GM19238 (cell line): ENCODE measurements around the gene SUMO3.

Source experiments
- DNase-seq: peaks from one replicate; pipeline ENCODE4 v3.0.0; 2011; ENCODE audit warnings: low spot score; ENCODE audit not compliant: insufficient read length

Gene SUMO3

DNA sequence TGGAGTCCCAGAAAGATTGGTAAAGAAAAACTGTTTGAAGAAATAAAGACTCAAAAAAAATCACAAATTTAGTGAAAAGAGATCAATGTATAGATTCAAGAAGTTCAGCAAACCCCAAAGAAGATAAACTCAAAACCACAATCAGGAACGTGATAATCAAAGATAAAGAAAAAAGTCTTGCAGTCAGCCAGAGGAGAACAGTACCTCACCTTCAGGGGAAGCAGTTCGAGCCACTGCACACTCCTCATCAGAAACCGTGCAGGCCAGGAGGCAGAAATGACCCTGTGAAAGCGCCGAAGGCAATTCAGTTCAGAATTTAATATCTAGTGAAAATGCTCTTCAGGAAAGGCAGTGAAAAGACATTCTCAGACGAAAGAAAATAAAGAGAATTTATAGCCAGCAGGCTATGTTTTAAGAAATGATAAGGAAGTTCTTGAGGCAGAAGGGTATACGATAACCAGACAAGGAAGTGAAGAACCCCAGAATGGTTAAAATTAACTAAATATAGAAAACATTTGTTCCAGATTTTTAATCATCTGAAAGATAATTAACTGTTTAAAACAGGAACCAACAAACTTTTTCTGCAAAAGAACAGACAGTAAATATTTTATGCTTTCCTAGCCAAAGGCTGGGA, 13.5 kb upstream of the SUMO3 start:
- no peak for DNase-seq

GRCh38 chr21:44829507-44830092, 11.7 kb upstream of the SUMO3 start:
- DNase-seq: no peak

- no peak for DNase-seq
Measured at GRCh38 chr21:44828362-44829056, 10.6 kb upstream of the SUMO3 start.

- no peak for DNase-seq
Measured at GRCh38 chr21:44823179-44823660, 5.4 kb upstream of the SUMO3 start.

- DNase-seq: no peak
Measured at GRCh38 chr21:44822484-44823178, 4.8 kb upstream of the SUMO3 start.

DNA sequence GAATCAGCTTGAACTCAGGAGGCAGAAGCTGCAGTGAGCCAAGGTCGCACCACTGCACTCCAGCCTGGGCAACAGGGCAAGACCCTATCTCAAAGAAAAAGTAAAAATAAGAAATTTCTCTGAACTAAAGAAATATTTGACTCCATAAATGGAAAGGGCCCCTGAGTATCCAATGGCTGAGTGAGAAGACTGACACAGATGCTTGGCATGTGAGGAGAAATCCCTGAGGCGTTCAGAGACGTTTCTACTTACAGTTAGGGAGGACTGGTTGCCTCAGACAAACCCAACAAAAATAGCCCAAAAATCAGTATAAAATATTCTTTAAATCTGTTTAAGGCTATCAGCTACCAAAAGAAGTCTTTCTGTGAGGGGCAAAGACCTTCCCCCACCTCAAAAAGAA, 3.0 kb upstream of the SUMO3 start:
- DNase-seq: no peak

GRCh38 chr21:44819283-44820243, 1.7 kb upstream of the SUMO3 start:
- DNase-seq: no peak

DNA sequence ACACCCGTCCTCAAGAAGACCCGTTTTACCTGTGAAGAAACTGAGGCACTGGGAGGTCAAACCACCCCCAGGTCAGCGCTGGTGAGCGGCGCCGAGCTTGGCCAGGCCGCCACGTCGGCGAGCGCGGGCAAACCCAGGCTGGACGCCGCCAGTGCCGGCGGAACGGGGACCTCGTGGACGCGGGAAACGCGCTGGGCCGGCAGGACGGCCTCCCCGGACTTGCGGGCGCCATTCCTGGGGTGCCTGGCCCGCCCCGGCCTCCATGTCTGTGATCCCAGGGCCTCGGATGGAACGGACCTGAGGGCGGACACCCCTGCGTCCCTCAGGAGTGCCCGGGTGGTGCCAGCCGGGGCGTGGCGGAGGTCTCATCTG, 764 bp upstream of the SUMO3 start:
- DNase-seq: no peak

GRCh38 chr21:44817506-44817880, 369 bp downstream of the SUMO3 start:
- peak; percentile 95 for DNase-seq

GRCh38 chr21:44816761-44817505, 929 bp downstream of the SUMO3 start:
- no peak for DNase-seq

GRCh38 chr21:44815852-44816628, 1.8 kb downstream of the SUMO3 start:
- no peak for DNase-seq

GRCh38 chr21:44815225-44815624, 2.6 kb downstream of the SUMO3 start:
- DNase-seq: no peak

DNA sequence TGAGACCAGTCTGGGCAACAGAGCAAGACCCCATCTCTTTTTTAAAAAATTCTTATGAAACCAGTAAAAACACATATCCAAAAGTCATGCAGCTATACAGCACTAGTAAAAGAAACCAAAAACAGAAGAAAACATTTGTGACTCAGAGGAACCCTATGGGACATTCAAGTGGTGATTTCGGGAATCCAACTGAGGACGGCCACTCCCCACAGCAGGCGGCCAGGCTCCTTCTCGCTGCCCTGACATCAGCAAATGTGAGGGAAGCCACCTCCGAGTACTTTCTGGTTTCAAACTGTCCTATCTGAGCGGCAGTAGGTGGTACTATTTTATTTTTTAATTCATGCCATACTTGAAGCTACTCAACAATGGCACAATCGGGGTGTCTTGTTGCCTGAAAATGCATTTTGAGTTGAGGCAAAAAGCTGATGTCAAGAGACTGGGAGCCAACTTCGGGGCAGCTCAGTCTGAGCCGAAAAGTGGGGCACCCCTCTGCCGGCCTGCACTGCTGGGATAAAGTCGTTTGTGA, 3.3 kb downstream of the SUMO3 start:
- DNase-seq: no peak

DNA sequence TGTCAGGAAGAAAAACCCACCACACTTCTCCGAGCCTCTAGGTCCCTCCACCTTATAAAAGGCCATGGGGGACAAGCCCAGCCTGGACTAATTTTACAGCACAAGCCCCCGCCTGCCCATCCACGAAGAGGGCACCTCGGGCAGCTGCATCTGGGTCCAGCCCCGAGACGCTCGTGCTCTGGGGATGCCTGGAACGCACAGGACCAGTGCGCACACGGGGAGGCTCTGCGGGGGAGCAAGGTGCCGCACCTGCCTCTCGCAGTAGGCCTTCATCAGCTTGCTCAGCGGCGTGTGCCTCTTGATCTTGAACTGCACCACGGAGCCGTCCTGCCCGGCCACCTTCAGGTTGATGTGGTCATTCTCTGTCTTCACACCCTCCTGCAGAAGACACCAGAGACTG, 4.1 kb downstream of the SUMO3 start:
- DNase-seq: no peak

GRCh38 chr21:44813149-44813548, 4.7 kb downstream of the SUMO3 start:
- no peak for DNase-seq

DNA sequence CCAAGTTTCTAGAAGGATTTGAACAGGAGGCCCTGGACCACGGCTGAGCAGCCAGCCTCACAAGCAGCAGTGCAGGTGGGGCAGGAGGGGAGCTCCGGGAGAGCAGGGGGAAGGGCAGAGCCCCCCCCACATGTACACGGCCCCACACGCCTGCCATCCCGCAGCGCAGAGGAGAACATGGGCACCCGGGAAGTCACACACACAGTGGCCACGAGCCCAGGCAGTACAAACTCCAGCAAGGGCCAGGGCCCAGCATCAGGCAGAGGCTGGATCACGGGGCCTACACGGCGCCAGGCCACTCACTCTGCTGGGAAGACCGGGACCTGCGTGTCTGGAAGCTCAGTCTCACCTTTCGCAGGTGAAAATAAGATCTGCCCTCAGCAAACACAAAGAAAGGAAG, 5.2 kb downstream of the SUMO3 start:
- no peak for DNase-seq

DNA sequence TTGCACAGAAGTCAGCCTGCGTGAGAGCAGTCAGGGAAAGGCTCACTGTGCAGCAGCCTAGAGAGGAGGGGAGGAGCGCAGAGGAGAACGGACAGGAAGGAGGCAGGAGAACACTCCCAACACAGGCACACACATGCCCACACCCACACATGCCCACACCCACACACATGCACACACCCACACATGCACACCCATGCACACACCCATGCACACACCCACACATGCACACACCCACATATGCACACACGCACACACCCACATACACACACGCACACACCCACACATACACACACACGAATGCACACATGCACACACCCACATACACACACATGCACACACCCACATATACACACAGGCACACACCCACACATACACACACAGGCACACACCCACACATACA, 7.1 kb downstream of the SUMO3 start:
- no peak for DNase-seq

- no peak for DNase-seq
Measured at GRCh38 chr21:44805859-44806258, 12.0 kb downstream of the SUMO3 start.

- no peak for DNase-seq
Measured at GRCh38 chr21:44805226-44805625, 12.6 kb downstream of the SUMO3 start.
